Testis (tissue), 2 donors: ENCODE measurements around the gene AGAP1.

ENCODE experiments used
- CTCF ChIP-seq, 3 experiments: fragments of 450-650 bp in 2 of 3; fragments of 200-600 bp in 1 of 3; sonication (generic) in 1 of 3; IDR thresholded peaks; one replicate each; pipeline ENCODE4 v1.5.1; 2016 to 2019; ENCODE audit warnings: antibody characterized with exemption in 3 of 3, mild to moderate bottlenecking in 2 of 3, moderate library complexity in 1 of 3
- POLR2A ChIP-seq: fragments of 450-650 bp; IDR thresholded peaks from one replicate; pipeline ENCODE4 v1.6.1; 2017; ENCODE audit warnings: antibody characterized with exemption, mild to moderate bottlenecking, moderate library complexity

GRCh38 chr2:235889302-235889630 is 395.4 kb downstream of the AGAP1 start:
- TF ChIP-seq CTCF (IDR thresholded peaks at IDR 0.05) (no peak), POLR2A (no peak)
